Amygdala (tissue), 56 donors: ENCODE results near the gene VSIG4.
"Not testable (repeated sequence)": the region's sequence is repeated elsewhere in the genome, so short reads cannot be mapped to it uniquely, and the experiment has no call there.

Experiments used
- DNase-seq, 56 donors: peaks; one replicate each; lab custom pipeline; 2025; lab: John Stamatoyannopoulos, UW

Gene VSIG4

GRCh38 chrX:66039944-66040343 lies at the start of gene VSIG4:
Gene VSIG4 (minus strand): TSS chrX:66040080. CDS start chrX:66039998, 82 bp downstream.
- peak in 3 of 56 donors; percentile 0 to 1 (median 1) for DNase-seq

- DNase-seq = no peak
Measured at GRCh38 chrX:66076801-66077200, 36.9 kb upstream of the VSIG4 start.

GRCh38 chrX:66074920-66075879 lies 35.3 kb upstream of the VSIG4 start:
- peak in 18 of 56 donors; percentile 0 to 23 (median 2) for DNase-seq

GRCh38 chrX:66071126-66071525 lies 31.2 kb upstream of the VSIG4 start:
- DNase-seq = no peak

- DNase-seq = no peak
Measured at GRCh38 chrX:66064261-66064660, 24.4 kb upstream of the VSIG4 start.

- not testable (repeated sequence) for DNase-seq
Measured at GRCh38 chrX:66057019-66057418, 17.1 kb upstream of the VSIG4 start.

- DNase-seq = no peak
Measured at GRCh38 chrX:66054978-66055377, 15.1 kb upstream of the VSIG4 start.

- no peak for DNase-seq
Measured at GRCh38 chrX:66053414-66053813, 13.5 kb upstream of the VSIG4 start.

- DNase-seq = no peak
Measured at GRCh38 chrX:66051980-66052379, 12.1 kb upstream of the VSIG4 start.

- peak in 9 of 56 donors; percentile 0 to 45 (median 7) for DNase-seq
Measured at GRCh38 chrX:66050140-66050569, 10.3 kb upstream of the VSIG4 start.

- no peak for DNase-seq
Measured at GRCh38 chrX:66049056-66049455, 9.2 kb upstream of the VSIG4 start.

GRCh38 chrX:66046612-66047235 lies 6.8 kb upstream of the VSIG4 start:
- DNase-seq = no peak

GRCh38 chrX:66045894-66046293 lies 6.0 kb upstream of the VSIG4 start:
- no peak for DNase-seq

GRCh38 chrX:66043584-66043983 lies 3.7 kb upstream of the VSIG4 start:
- DNase-seq = no peak

GRCh38 chrX:66042307-66043077 lies 2.6 kb upstream of the VSIG4 start:
- DNase-seq = no peak

- no peak for DNase-seq
Measured at GRCh38 chrX:66038115-66038514, 1.8 kb downstream of the VSIG4 start.

- no peak for DNase-seq
Measured at GRCh38 chrX:66036231-66036630, 3.6 kb downstream of the VSIG4 start.

- no peak for DNase-seq
Measured at GRCh38 chrX:66035667-66036066, 4.2 kb downstream of the VSIG4 start.

GRCh38 chrX:66030505-66031317 lies 9.2 kb downstream of the VSIG4 start:
- DNase-seq = peak in 4 of 56 donors; percentile 0 to 13 (median 6)

GRCh38 chrX:66028936-66029335 lies 10.9 kb downstream of the VSIG4 start:
- DNase-seq = no peak
